NB4 (cell line): ENCODE results near the gene ARL13B.

Experiments used
- POLR2A ChIP-seq: IDR thresholded peaks from 2 replicates; pipeline ENCODE4 v1.6.1; 2011; ENCODE audit warnings: mild to moderate bottlenecking; ENCODE audit not compliant: insufficient read length; ENCODE audit errors: extremely low read depth
- TF ChIP-seq, protein P1 (sequence below): IDR thresholded peaks from one replicate; pipeline ENCODE4 v1.5.1; 2012; ENCODE audit warnings: low read depth, low read length
- TF ChIP-seq, protein P2 (sequence below): IDR thresholded peaks from 2 replicates; pipeline ENCODE4 v1.6.1; 2011; ENCODE audit warnings: low read depth, low read length

DNA sequence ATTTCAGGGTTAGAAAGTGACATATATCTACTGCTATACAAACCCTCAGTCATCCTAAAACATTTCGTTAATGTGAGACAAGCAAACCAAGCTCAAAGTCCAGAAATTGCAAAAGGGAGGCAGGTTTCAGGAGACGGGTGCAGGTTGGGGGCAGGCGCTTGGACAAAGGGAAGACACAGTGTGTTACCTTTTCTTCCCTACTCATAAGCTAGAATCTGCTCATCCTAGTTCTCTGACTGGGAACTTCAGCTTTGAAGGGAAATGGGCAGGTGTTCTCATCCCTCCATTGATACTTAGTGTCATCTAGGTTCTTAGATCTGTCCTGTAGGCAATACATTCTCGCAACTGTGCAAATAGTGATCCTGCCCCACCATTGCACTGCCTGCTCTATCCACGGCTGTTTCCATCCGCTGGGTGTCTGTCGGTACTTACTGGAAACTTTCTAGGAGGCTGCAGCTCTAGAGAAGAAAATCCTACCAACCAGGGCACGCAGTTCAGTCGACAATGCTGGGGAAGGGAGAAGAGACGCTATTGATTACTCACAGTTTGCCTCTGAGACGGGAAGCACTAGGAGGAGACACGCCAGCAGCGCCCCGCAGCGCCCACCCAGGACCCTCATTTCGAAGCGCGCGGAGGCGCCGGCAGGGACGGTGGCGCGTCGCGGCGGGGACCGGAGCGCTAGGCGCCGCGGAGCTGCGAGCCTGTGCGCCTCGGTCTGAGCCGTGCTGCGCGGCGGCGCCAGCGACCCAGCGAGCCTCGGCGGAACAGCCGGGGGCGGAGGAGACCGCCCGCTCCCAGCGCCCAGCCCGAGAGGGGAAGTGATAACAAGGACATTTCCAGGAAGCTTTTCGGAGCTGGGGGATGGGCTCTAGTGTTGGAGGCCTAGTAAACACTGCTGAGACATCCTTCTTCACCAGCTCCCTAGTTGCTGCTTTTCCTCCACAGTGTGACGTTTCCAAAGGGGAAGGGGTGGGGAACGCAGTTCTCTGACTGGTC is 6.5 kb upstream of the ARL13B start, which contains the start of gene PROS1:
- TF ChIP-seq, protein P1, sequence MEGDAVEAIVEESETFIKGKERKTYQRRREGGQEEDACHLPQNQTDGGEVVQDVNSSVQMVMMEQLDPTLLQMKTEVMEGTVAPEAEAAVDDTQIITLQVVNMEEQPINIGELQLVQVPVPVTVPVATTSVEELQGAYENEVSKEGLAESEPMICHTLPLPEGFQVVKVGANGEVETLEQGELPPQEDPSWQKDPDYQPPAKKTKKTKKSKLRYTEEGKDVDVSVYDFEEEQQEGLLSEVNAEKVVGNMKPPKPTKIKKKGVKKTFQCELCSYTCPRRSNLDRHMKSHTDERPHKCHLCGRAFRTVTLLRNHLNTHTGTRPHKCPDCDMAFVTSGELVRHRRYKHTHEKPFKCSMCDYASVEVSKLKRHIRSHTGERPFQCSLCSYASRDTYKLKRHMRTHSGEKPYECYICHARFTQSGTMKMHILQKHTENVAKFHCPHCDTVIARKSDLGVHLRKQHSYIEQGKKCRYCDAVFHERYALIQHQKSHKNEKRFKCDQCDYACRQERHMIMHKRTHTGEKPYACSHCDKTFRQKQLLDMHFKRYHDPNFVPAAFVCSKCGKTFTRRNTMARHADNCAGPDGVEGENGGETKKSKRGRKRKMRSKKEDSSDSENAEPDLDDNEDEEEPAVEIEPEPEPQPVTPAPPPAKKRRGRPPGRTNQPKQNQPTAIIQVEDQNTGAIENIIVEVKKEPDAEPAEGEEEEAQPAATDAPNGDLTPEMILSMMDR: no peak
- no peak for TF ChIP-seq POLR2A
- TF ChIP-seq, protein P2, sequence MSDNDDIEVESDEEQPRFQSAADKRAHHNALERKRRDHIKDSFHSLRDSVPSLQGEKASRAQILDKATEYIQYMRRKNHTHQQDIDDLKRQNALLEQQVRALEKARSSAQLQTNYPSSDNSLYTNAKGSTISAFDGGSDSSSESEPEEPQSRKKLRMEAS: no peak
